GM12873 (cell line): ENCODE measurements around the gene BTG2.

Experiments used
- CTCF ChIP-seq: IDR thresholded peaks from 2 replicates; pipeline ENCODE4 v1.5.1; 2012; ENCODE audit warnings: low read depth, mild to moderate bottlenecking, moderate library complexity, low read length, control low read depth; ENCODE audit not compliant: insufficient read depth; ENCODE audit errors: missing control alignments

The BTG2 gene

DNA sequence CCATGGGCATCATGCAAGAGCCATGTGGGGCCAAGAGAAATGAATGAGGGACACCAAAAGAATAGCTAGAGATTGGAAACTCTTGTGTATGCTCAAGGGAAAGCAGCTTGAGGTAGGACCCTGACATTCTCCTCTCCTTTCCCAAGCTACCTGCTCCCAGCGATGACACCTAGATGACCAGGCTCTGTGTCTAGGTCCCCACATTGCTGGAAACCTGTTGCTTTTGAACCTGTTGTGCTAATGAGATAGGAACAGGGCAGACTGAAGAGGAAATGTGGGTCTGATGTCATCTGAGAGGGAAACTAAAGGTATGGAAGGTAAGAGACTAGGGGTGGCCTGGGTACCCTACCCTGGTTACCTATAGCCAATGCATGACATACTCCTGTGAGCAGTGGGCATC lies 43.8 kb downstream of the BTG2 start:
- TF ChIP-seq CTCF: no peak

DNA sequence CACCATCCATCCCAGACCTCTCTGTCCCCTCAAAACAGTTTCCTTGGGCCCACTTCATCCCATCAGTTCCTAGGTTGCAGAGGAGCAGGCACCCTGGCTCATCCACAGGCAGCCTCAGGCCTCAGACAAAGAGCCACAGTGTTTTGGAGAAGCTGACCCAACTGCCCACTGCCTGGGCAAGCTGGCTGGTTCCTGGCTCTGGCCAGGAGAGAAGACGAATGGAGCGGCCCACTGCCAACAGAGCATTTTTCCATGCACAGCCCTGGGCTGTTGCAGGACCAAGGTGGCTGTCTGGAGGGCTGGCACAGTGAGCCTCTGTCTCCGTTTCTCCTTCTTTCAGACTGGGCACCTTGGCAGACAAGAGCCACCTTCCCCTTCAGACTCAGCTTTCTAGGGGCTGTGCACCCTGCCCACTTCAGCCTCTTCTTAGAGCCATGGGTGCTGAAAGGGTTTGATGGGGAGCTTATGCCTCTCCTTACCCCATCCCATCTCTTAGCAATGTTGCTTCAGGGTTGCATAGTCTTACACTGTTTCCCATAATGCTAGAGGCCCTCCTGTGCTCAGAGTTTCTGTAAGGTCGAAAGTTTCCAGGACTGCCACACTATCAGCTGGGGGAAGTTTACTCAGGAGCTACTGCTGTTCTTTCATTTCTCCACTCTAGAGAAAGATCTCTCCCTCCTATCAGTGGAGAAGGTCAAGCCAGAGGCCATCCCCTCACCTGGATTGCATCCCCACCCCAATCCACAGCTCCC lies 44.6 kb downstream of the BTG2 start:
- no peak for TF ChIP-seq CTCF

- TF ChIP-seq CTCF: peak; percentile 15
These were observed 45.8 kb downstream of the BTG2 start, which contains the start of gene FMOD for GRCh38 chr1:203351037-203351625. Gene FMOD, minus strand, starts transcription at chr1:203351122. Its CDS starts 2,852 bp downstream, at chr1:203348270.

DNA sequence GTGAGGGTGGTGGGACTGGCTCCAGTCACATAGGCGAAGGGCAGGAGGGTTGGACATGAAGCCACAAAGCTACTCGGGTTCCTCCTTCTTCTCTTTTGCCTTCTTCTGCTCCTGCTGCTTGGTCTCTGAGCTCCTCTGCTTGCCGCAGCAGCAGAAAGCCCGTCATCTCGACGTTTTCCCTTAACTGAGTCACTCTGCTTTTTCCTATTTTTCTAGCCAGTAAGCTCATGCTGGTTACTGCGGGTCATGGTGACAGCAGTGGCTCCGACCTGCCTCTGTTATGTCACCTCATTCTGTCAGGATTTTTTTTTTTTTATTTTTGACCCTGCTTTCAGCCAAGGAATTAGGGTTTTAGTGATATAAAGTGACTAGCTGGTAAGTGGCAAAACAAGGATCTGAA lies 48.2 kb downstream of the BTG2 start:
- TF ChIP-seq CTCF: no peak

DNA sequence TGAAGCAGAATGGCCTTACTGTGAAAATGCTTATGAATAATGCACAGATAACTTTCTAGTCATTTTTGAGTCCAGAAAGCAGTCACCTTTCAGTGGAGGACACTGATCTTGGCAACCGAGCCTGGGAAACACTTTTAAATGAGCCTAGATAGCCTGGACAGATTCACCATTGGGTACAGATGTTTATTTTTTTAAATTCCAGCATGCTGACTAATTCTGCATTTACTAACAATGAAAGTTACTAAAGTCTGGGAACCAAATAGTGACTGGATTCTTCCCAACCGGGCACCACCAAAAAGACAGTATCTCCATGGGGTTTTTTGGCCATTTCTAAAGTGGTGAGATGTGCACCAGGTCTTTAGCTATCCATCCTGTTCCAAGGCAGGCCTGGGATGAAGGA lies 48.9 kb downstream of the BTG2 start:
- TF ChIP-seq CTCF: no peak

DNA sequence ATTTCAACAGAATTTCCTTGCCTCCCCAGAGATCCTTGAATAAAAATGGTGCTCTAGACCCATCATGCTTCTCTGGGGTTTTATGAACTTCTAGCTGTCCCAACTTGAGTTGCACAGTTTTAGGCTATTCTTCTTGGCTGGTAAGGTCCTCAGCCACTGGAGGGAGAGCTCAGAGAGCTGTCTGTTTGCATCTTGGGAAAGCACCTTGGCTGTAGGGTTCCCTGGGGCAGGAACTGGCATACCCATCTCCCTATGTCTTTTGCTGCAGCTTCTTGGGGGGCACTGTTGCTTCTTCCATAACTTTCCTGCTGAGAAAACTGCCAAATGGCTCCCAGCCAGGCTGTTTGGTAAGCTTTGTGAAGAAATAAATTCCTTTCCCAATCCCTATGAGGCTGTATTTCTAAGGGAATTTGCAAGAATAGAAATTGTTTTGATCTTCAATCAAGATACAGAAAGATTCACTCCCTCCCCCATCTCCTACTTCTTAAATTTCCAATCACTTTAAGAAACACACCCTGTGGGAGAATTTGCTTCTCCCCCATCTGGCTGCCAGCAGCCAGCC lies 53.8 kb downstream of the BTG2 start:
- no peak for TF ChIP-seq CTCF
